SK-N-MC (cell line): ENCODE measurements around the gene CCHCR1.

Experiments used
- EZH2 ChIP-seq: fragments of 200-600 bp; sonication (generic); IDR thresholded peaks from one replicate; pipeline ENCODE4 v1.6.1; 2017; ENCODE audit warnings: antibody characterized with exemption
- POLR2AphosphoS5 ChIP-seq: IDR thresholded peaks from 2 replicates; pipeline ENCODE4 v1.6.1; 2012; ENCODE audit warnings: mild to moderate bottlenecking, low read depth, low read length, borderline replicate concordance

DNA sequence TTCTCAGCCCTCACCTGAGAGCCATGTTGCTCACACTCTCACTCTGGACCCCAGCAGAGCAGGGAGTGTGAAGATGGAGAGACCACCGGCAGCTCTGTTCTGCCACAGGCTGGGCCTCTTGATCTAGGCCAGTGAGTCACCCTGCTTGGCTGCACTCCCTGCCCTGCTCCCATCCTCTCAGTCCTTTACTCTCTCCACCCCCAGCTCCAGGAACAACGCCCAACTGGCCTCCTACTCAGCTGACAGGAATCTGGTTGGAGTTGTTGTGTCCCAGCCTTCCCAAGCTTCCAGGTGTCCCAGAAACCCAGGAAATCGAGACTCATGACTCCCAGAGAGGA, 43.1 kb downstream of the CCHCR1 start, which contains the start of gene PSORS1C1:
- TF ChIP-seq EZH2 (no peak), POLR2AphosphoS5 (no peak)
